GM21360 (cell line): ENCODE measurements around the gene ADAM12.
"Not testable (repeated sequence)": the region's sequence is repeated elsewhere in the genome, so short reads cannot be mapped to it uniquely, and the experiment has no call there.

Source experiments
- ATAC-seq: cut with Tn5 transposase; IDR thresholded peaks from one replicate; pipeline ENCODE4 v1.9.1; 2021; ENCODE audit warnings: mild to moderate bottlenecking, moderate library complexity; ENCODE audit not compliant: unreplicated experiment

Gene ADAM12

DNA sequence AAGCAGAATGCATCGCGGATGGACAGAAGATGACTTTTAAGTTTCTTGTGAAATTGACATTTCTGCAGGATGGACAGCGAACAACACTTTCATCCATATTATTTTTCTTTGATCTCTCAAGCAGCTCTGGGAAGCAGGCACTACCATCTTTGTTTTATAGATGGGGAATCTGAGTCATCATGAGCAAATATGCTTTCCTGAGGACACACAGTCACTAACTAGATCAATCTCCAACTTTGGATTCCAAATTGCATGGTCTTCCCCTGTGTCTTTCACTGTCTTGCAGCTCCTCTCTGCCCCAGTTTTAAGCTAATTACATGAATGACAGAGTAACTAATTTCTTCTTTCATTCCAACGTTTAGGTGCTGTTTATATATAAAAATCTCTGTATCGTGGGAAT lies 201.5 kb downstream of the ADAM12 start:
- no peak for ATAC-seq

DNA sequence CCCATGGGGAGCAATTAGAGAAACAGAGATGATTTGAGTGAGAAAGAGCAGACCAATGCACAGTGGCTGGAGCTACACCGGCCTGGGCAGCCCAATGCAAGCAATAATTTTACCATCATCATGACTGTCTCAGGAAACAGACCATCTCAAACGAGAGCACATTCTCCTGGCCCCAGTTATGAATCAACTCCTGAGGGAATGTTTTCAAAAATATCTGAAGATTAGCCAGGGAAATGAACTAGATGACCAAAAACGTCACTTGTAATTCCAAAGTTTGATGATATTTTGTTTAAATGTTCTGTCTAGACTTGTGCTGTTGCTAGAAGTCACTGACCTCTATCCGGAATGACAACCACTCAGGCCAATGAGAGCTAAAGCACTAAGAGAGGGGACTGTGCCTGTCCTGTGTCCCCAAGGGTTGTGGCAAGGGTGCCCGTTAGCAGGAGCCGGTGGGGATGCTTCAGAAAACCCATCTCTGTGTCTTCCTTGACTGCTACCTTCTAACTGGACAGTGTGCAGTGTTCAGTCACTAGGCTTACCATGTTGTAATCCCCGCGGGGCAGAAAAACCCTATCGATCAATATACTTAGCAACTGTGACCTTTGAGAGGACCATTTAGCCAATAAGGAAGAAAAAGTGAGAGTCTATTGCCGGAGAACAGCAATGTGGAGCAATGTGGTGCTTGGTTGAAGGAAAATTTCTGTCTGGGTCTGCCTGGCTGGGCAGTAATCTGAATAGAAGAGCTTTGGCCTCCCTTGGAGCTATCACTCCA lies 202.4 kb downstream of the ADAM12 start:
- ATAC-seq = no peak

DNA sequence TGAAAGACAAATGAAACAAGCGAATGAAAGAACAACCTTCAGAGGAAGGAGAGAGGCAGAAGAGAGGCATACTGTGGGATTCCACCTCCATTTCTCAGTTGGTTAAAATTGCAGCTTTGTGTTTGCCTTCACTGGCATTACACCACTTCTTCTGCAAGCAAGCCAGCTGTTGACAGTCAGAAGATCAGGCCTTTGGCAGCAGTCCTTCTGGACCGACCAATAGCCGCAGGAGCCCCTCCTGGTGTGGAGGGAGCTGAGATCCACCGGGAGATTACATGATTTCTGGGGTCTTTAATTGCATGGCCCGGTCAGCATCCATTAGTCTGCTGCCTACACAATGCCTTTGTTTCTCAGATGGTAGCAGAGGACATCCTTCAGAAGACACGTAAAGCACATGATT lies 206.7 kb downstream of the ADAM12 start:
- ATAC-seq = no peak

DNA sequence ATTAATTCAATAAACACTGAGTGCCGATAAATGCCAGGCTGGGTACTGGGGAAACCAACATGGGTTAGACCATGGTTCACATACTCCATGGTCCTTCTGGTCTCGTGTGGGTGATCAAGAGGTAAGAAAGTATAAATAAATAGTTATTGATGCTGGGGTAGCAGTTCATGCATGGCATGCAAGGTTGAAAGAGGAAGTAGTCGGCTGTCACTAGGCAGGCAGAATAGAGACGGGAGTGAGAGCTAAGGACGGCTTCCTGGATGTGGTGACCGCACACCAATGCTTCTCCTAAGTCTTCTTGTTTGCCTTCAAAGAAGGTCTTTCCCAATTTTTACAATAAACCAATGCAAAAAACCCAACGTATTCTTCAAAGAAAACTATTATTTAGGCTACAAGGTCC lies 208.6 kb downstream of the ADAM12 start:
- ATAC-seq = peak; percentile 68

DNA sequence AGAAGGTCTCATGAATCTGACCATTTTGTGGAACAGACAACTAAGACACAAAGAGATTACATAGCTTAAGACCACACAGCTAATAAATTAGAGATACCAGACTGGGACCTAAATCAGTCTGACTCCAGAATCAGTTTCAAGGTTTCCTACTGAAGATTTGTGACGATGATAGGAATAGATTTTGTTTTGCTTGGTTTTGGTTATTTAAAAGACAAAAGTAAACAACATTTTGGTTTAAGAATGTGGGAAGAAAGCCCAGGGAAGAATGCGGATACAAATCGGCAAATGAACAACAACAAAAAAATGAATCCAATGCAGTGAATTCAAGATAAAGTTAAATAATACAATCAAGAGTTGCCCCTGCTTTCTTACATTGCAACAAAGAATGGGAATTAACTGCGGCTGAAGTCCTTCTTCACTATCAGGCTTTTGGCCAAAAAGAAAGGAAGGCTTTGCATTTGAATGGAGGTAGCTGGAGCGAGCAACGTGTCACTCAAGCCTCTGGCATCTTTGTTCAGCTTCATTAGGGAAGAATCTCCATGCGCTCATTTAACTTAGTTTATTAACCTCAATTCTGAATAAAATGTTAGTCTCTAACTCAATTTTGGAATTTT lies 210.8 kb downstream of the ADAM12 start:
- ATAC-seq = no peak

DNA sequence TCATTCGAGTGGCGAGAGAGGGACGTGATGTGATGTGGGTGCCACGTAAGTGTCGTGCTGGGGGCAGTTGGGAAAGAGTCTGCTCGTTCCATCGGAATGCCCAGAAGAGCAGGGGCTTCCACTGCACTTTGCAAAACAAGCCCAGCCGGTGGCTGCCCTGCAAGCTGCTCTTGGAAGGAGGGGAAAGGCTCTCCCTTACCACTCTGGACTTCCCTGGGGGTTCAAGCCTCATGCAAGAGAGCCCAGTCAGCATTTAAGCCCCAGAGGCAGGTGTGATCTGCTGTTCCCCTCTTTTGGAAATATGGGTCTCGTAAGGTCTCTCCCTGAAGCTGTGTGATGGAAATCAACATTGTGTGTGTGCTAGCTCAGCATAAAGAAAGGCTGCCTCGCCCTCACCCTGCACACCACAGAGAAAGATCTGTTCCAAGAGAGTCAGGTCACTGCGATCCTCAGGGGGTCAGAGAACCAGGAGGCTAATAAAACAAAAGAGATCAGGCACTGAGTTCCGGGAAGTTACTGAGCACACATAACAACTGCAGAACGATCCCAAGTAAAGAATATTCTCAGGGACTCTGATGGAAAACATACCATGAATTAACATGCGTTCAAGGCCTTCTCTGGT lies 212.5 kb downstream of the ADAM12 start:
- no peak for ATAC-seq

DNA sequence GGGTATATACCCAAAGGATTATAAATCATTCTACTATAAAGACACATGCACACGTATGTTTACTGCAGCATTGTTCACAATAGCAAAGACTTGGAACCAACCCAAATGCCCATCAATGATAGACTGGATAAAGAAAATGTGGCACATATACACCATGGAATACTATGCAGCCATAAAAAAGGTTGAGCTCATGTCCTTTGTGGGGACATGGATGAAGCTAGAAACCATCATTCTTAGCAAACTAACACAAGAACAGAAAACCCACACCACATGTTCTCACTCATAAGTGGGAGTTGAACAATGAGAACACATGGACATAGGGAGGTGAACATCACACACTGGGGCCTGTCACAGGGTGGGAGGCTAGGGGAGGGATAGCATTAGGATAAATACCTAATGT lies 215.5 kb downstream of the ADAM12 start:
- ATAC-seq = not testable (repeated sequence)

DNA sequence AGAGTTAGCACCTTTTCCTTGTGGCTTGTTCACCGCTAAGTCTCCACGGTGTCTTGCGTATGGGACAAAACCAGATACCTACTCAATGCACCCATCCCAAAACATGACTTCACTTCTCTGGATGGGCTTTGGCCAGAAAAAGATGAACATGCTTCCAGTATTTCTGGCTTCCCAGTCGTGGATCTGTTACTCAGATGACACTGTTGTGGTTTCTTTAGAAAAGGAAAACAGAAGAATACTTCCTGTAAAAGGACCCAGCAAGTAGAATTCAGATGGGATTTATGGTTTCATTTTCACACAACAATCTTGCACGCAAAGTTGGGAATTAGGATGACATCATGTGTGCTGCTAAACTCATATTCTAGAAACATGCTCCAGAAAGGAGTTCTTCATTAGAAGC lies 216.7 kb downstream of the ADAM12 start:
- no peak for ATAC-seq

DNA sequence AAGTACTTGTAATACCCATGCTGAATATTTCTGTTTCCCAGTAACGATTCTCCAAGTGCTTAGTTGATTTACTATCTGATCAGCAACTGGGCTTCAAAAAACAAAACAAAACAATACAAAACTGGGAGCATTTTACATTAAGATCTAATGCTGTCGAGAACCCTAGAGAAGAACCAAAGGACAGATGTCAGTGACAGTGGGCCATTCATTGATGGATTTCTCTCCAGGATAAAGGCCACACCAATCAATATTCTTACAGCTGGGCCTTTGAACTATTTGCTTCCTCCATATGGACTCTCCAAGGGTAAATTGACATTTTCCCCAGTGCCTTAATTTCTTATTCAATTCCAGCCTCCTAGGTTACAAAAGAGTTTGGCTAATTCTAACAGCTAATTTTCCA lies 217.5 kb downstream of the ADAM12 start:
- no peak for ATAC-seq

DNA sequence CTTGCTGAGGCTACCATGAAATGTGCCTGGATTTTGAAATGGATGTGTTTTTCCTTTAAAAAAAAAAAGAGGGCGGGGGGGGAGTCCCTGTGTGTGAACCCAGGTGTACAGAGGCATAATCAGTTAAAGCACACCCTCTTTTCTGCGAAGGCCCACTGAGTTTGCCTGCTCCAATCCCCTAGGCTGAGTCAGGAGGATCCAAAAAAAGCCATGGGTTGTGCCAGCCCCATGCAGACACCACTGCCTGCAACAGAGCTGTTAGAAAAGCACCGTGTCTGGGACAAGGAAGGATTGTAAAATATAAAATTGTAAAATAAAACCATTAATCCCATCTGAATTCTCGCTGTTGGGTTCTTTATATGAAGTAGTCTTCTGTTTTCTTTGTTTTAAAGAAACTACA lies 217.9 kb downstream of the ADAM12 start:
- ATAC-seq = no peak

DNA sequence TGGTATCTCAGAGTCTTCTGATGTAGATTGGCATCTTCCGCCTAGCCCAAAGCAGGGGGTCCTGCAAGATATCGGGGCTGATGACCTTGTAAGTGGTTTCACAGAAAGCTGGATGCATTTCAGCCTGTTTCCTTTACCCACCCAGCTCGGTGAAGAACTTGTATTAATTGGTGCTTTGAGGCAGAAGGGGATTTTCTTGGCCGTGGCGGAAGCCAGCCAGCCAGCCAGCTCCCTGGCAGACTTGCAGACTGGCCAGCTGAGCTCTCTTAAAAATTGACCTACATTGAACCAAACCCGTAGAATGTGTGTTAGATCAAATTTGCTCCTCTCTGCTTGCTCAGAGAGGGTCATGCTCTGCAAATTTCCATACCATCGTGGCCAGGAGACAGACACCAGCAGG lies 218.4 kb downstream of the ADAM12 start:
- ATAC-seq = no peak

DNA sequence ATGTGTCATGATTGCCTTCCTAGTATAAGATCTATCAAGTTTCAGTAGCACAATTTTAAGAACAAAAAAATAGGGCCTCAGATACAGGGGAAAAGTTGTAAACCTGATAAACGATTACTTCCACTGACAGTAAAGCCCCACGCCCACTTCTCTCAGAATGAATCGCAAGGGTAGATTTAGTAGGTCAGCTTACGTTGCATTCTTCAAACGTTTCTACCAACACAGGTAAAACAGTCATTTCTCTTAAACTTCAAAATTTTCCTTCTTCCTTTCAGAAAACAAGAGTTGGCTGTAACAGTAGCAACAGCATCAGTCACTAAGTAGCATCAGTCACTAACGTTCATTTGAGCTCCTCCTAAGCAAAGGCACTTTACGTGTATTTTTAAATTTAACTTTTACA lies 221.5 kb downstream of the ADAM12 start:
- ATAC-seq = no peak

DNA sequence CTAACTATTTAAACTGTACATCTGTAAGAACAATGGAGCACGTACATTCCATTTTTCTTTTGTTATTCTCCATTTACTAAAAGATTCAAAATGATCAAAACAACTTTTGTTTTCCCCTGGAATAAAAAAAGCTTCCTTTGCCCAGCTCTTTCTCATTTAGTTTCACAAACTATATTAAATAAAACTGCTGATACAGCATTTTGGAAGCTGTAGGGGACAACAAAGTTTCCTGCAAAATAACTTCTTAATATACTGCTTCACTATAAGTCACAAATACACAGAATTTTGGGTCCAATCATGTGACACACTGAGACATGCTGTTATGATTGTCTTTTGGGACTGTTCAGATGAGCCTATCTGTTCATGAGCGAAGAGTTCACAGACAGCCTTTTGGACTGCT lies 222.4 kb downstream of the ADAM12 start:
- no peak for ATAC-seq

DNA sequence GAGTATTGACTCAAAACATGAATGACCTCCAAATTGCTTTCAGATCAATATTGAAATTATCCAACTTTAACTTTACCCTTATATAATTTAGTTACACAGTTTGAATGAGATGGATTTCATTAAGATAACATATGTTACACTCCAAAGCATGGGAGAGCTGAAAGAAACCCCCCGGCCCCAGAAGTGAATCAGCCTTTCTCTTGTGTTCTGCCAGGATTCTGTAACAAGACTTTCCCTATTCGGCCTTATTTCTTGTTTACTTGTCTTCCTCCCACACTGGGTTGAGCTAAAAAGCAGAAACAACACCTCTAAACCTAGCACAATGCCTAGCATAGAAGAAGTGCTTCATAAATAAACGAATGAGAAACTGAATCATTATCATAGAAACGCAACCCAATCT lies 224.8 kb downstream of the ADAM12 start:
- ATAC-seq = no peak

DNA sequence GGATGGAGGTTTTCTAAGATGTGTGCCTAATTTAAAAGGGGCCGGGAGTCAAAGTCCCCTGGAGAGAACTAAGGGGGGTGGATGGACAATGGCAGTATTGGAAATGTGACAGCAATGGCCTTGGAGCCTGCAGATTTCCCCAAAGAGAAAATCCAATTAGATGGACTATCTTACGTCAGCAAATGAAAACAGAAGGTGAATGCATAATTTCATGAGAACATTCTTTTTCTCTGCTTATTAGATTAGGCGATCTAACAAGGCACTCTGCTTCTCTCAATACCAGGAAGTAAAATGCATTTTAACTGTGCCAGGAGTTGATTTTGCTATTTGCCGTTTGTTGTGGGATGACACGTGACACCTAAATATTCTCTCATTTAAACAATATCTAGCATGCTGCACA lies 226.6 kb downstream of the ADAM12 start:
- ATAC-seq = no peak

DNA sequence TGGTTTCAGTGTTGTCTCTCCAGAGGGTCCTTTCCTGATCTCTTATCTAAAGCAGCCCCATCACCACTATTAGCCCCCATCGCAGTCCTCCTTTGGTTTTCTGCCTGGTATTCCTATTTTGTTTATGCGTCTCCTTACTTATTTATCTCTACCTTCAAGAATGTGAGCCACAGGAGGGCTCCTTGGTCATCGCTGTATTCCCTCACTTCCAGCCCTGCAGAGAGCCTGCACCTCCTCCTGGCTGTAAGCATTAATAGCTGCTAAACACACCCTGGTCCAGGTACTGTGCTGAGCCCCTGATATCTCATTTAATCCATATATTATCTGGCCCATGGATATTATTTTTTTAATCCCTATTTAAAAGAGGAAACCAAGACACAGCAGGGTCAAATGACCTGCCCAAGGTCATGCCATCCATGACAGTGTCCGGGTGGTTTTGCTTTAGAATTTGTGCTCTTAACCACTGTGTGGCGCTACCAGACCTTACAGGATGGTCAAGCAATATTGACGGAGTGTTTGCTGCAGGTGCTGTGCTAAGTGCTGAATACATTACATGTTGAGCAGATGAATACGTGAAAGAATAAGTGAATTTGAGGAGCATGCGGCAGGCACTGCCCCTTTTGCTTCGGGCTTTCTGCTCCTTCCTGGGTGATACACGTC lies 227.2 kb downstream of the ADAM12 start:
- no peak for ATAC-seq

DNA sequence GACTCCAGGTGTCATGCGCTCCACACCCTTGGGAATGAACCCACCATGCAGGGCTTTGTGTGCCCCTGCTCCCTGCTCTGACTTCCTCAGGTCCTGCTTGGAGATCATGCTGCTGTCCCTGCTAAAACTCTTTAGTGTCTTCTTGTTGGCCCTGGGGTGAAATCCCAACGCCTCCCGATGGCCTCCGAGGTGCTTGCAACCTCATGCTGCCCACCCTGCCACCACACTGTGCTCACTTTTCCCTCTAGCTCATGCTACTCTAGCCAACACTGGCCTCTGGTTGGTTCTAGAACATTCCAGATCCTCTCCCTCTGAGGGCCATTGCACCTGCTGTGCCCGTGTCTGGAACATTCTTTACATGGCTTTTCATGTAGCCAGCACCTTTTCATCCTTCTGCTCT lies 227.7 kb downstream of the ADAM12 start:
- no peak for ATAC-seq

DNA sequence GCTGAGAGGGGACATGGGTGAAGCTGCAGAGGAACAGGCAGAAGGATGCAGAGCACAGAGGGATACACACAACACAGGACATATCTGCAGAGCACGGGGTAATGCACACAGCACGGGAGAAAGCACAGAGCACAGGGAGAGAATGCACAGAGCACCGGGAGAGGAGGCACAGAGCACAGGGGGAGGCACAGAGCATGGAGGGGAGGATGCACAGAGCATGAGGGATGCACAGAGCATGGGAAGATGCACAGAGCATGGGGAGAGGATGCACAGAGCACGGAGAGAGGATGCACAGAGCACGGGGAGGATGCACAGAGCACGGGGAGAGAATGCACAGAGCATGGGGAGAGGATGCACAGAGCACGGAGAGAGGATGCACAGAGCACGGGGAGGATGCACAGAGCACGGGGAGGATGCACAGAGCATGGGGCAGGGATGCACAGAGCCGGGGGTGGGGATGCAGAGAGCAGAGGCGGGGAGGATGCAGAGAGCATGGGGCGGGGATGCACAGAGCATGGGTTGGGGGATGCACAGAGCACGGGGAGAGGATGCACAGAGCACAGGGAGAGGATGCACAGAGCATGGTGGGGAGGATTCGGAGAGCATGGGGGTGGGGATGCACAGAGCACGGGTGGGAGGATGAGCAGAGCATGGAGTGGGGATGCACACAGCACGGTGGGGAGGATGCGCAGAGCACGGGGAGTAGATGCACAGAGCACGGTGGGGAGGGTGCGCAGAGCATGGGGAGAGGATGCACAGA lies 230.0 kb downstream of the ADAM12 start:
- ATAC-seq = no peak

DNA sequence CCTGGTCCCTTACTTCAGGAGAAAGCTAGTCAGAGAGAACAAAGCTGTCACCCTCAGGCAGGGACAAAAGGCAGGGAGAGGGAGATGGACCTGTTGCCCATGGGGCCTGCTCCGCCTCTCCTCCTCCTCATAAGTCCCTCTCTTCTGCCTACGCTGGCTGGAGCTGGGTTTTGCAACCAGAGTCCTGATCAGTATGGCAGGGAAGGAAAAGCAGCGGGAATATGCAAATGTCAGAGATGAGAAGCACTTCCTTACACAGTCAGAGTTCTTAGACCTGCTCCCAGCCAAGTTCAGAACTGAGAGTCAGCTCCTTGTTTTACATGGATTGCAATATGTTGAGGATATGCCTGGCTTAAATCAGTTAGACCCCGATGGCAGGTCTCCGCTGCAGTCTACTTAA lies 231.1 kb downstream of the ADAM12 start:
- ATAC-seq = no peak

DNA sequence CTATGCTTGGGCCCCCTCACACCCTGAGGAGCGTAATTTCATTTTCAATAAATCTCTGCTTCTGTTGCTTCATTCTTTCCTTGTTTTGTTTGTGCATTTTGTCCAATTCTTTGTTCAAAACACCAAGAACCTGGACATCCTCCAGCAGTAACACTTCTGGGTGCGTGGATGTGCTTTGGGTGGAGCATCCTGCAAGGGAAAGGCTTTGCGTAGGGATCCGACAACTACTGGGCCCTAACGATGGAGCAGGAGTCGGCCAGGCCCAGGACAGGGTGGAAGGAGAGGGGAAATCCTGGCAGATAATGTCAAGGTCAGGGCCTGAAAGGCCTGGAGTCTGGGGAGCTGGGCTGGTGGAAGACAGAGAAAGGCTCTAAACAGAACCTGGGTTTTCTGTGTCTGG lies 231.8 kb downstream of the ADAM12 start:
- no peak for ATAC-seq

DNA sequence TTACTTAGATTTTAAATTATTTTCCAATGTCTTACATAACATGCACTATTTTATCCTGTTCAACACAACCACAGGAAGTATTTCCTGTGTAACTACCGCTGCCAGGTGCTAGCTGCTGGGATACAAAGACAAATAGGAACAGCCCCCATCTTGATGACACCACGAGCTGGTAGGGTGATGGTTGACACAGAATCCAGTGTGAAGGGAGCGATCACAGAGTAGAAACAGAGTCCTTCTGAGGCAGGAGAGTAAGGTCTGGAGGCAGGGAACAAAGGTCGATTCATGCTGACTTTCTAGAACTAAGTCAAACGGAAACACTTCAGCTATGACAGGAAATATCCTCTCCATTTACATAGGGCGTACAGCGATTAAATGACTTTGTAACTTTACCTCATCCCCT lies 232.3 kb downstream of the ADAM12 start:
- ATAC-seq = no peak
